ENCODE measurements around the gene RIMBP2. TPM values are rescaled to one million over a fixed set of nuclear protein-coding genes. Genes with fewer than 3 reads are reported as not detected.

RIMBP2 gene
- total RNA-seq, 4 donors from 2014 or later: 0.83 to 1.8 (median 1.4) TPM

DNA sequence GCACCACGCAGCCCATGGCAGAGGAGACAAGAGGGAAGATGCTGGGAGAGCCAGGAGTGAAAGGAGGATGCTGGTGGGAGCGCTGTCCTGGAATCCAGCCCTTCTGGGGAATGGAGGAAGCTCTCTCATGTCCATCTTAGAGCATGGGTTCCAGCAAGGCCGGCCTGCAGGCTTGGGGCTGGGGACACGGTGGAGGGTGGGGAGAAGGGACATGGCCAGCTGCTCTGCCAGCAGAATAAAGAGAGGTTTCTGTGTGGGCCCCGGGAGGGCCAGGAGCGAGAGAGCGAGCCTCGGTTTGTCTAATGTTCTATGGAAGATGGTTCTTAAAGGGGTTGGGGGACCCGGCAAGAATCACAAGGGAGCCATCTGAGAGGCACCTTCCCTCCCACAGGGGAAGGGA is 60.2 kb downstream of the RIMBP2 start:
- Histone ChIP-seq H3K36me3 (no peaks in the 10 kb centered on the region), H3K27ac (replicated peaks in 1 of 4) (no peak overlapping the region), H3K9me3 (peaks cover 0 to 13% (median 4%) of the 10 kb centered on the region in 4 donors), H3K4me1 (no peaks in the 10 kb centered on the region), H3K4me3 (no peak overlapping the region), H3K27me3 (peaks cover 0 to 9% (median 0%) of the 10 kb centered on the region in 4 donors)
- TF ChIP-seq EP300 (IDR thresholded peaks at IDR 0.05): no peak
- TF ChIP-seq, protein P1, sequence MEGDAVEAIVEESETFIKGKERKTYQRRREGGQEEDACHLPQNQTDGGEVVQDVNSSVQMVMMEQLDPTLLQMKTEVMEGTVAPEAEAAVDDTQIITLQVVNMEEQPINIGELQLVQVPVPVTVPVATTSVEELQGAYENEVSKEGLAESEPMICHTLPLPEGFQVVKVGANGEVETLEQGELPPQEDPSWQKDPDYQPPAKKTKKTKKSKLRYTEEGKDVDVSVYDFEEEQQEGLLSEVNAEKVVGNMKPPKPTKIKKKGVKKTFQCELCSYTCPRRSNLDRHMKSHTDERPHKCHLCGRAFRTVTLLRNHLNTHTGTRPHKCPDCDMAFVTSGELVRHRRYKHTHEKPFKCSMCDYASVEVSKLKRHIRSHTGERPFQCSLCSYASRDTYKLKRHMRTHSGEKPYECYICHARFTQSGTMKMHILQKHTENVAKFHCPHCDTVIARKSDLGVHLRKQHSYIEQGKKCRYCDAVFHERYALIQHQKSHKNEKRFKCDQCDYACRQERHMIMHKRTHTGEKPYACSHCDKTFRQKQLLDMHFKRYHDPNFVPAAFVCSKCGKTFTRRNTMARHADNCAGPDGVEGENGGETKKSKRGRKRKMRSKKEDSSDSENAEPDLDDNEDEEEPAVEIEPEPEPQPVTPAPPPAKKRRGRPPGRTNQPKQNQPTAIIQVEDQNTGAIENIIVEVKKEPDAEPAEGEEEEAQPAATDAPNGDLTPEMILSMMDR (IDR thresholded peaks at IDR 0.05): no peak
- no peak for TF ChIP-seq POLR2A (IDR thresholded peaks at IDR 0.05; ENCODE audit: low read depth)
- no peak for TF ChIP-seq POLR2AphosphoS5 (IDR thresholded peaks at IDR 0.05)
- intact Hi-C loops (cut with DNase I): no loop called here
- 90% methylated on average over 9 of the region's 9 CpGs for WGBS
- no peak for DNase-seq (ENCODE audit: extremely low spot score)

DNA sequence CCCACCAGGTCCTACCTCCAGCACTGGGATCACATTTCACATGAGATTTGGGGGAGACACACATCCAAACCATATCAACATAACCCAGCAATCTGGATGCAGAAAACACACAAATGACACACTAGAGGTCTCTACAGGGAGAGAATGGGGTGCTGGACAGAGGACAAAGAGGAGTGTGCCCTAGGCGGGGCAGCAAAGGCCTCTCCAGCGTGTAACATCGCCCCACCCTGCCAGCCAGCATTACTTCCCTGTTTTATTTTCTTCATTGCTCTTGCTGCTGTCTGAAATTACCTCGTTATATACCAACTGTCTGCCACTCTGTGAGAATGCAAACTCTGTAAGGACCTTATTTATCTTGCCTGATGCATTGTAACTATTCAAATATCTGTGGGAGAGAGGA is 61.1 kb downstream of the RIMBP2 start:
- 82% methylated on average over 4 of the region's 4 CpGs for WGBS

DNA sequence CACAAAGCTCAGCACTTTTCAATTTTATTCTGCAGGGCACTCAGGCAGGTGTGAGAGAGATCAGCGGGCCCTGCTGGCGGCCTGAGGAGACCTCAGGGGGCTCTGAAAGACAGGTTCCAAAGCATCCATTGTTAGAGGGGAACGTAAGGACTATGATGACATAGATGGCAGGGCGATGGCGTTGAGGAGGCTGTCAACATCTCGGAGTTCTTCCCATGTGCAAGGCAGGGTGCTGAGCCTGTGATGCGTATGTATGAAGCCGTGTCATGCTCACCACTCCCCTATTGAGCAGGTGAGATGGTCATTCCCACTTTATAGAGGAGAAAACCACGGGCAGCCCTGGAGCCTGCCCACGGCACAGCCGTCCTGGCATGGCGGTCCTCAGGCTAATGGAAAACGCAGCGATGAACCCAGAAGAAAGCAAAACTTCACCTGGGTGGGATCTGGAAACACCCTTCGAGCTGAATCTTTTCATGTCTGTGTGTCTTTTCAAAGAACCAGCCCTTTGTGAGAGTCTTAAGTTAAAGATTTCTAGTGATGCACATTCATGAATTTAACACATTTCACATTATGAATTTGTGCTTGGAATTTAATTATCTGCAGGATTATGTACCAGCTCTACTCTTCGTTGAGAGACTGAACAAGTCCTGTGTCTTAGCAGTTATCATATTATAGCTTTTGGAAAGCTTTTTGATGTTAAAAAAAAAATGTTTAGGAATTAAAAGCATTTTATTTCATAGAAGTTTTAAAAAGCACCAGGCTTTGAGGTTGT is 64.7 kb downstream of the RIMBP2 start:
- WGBS: 87% methylated on average over 13 of the region's 16 CpGs
- no peak overlapping the region for H3K4me3 ChIP-seq
- TF ChIP-seq, protein P1 (IDR thresholded peaks at IDR 0.05): no peak
- TF ChIP-seq POLR2A (IDR thresholded peaks at IDR 0.05; ENCODE audit: low read depth): no peak
- no peak for TF ChIP-seq EP300 (IDR thresholded peaks at IDR 0.05)
- no peak for TF ChIP-seq POLR2AphosphoS5 (IDR thresholded peaks at IDR 0.05)
- DNase-seq (ENCODE audit: extremely low spot score): no peak
- intact Hi-C loops (cut with DNase I): no loop called here
- H3K4me1 ChIP-seq: no peaks in the 10 kb centered on the region
- no peaks in the 10 kb centered on the region for H3K36me3 ChIP-seq
- H3K9me3 ChIP-seq: peaks cover 0 to 13% (median 4%) of the 10 kb centered on the region in 4 donors
- H3K27ac ChIP-seq (replicated peaks in 1 of 4): no peak overlapping the region
- no peaks in the 10 kb centered on the region for H3K27me3 ChIP-seq

More for the DNA sequence above, 61.1 kb downstream of the RIMBP2 start:
- Histone ChIP-seq H3K4me1 (no peaks in the 10 kb centered on the region), H3K27ac (replicated peaks in 1 of 4) (no peak overlapping the region), H3K36me3 (no peaks in the 10 kb centered on the region), H3K4me3 (no peak overlapping the region), H3K9me3 (peaks cover 0 to 13% (median 4%) of the 10 kb centered on the region in 4 donors), H3K27me3 (peaks cover 0 to 9% (median 0%) of the 10 kb centered on the region in 4 donors)
- no peak for TF ChIP-seq EP300 (IDR thresholded peaks at IDR 0.05)
- TF ChIP-seq, protein P1 (IDR thresholded peaks at IDR 0.05): no peak
- TF ChIP-seq POLR2AphosphoS5 (IDR thresholded peaks at IDR 0.05): no peak
- TF ChIP-seq POLR2A (IDR thresholded peaks at IDR 0.05; ENCODE audit: low read depth): no peak
- intact Hi-C loops (cut with DNase I): no loop called here
- no peak for DNase-seq (ENCODE audit: extremely low spot score)

DNA sequence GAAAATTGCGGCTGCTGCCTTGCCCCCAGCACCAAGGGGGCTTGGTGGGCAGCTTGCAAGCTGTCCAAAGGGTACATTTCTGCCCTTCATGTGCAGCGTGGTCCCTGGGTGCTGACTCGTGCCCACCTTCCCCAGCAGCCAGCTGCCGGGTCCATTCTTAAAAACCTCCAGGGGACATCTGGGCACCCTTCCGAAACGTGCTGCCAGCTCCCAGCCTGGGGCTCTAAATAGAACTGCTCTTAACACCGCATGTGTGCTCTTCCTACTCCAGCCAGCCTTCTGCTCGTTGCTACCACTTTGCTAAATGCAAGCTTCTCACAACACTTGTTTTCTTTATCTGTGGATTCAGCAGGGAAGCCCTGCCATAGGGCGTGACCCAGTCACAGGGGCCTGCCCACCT is 66.0 kb downstream of the RIMBP2 start:
- H3K4me1 ChIP-seq: no peaks in the 10 kb centered on the region
- WGBS: 69% methylated on average over 9 of the region's 9 CpGs
- no peak overlapping the region for H3K4me3 ChIP-seq
- H3K27ac ChIP-seq (replicated peaks in 1 of 4): no peak overlapping the region
- TF ChIP-seq, protein P1 (IDR thresholded peaks at IDR 0.05): no peak
- TF ChIP-seq POLR2A (IDR thresholded peaks at IDR 0.05; ENCODE audit: low read depth) (no peak), POLR2AphosphoS5 (IDR thresholded peaks at IDR 0.05) (no peak), EP300 (IDR thresholded peaks at IDR 0.05) (no peak)
- DNase-seq (ENCODE audit: extremely low spot score): no peak
- no peaks in the 10 kb centered on the region for H3K36me3 ChIP-seq
- H3K9me3 ChIP-seq: peaks cover 0 to 13% (median 4%) of the 10 kb centered on the region in 4 donors
- H3K27me3 ChIP-seq: no peaks in the 10 kb centered on the region
- intact Hi-C loops (cut with DNase I): no loop called here
